Measurements from ENCODE around the gene HUWE1. TPM values are rescaled to one million over a fixed set of nuclear protein-coding genes. Genes with fewer than 3 reads are reported as not detected.

Gene HUWE1
- total RNA-seq, 1 donor: 167 TPM

- no peak for TF ChIP-seq CTCF (IDR thresholded peaks at IDR 0.05; ENCODE audit: insufficient read depth, low read length)
- no peak for DNase-seq (ENCODE audit: low read depth)
- H3K4me3 ChIP-seq (ENCODE audit: low read depth, low read length): no peak overlapping the region
Observed at GRCh38 chrX:53674581-53674980, 11.9 kb downstream of the HUWE1 start.

- no peak overlapping the region for H3K4me3 ChIP-seq (ENCODE audit: low read depth, low read length)
- no peak for TF ChIP-seq CTCF (IDR thresholded peaks at IDR 0.05; ENCODE audit: insufficient read depth, low read length)
- no peak for DNase-seq (ENCODE audit: low read depth)
Observed at GRCh38 chrX:53669258-53669657, 17.3 kb downstream of the HUWE1 start.

- H3K4me3 ChIP-seq (ENCODE audit: low read depth, low read length): no peak overlapping the region
- no peak for DNase-seq (ENCODE audit: low read depth)
- no peak for TF ChIP-seq CTCF (IDR thresholded peaks at IDR 0.05; ENCODE audit: insufficient read depth, low read length)
Observed at GRCh38 chrX:53666171-53666570, 20.3 kb downstream of the HUWE1 start.

GRCh38 chrX:53660004-53660403, 26.5 kb downstream of the HUWE1 start:
- no peak for TF ChIP-seq CTCF (IDR thresholded peaks at IDR 0.05; ENCODE audit: insufficient read depth, low read length)
- no peak for DNase-seq (ENCODE audit: low read depth)
- no peak overlapping the region for H3K4me3 ChIP-seq (ENCODE audit: low read depth, low read length)

GRCh38 chrX:53659039-53659438, 27.5 kb downstream of the HUWE1 start:
- no peak for TF ChIP-seq CTCF (IDR thresholded peaks at IDR 0.05; ENCODE audit: insufficient read depth, low read length)
- H3K4me3 ChIP-seq (ENCODE audit: low read depth, low read length): no peak overlapping the region
- no peak for DNase-seq (ENCODE audit: low read depth)

- H3K4me3 ChIP-seq (ENCODE audit: low read depth, low read length): no peak overlapping the region
- DNase-seq (ENCODE audit: low read depth): no peak
- no peak for TF ChIP-seq CTCF (IDR thresholded peaks at IDR 0.05; ENCODE audit: insufficient read depth, low read length)
Observed at GRCh38 chrX:53656845-53657244, 29.7 kb downstream of the HUWE1 start.

- DNase-seq (ENCODE audit: low read depth): no peak
- TF ChIP-seq CTCF (IDR thresholded peaks at IDR 0.05; ENCODE audit: insufficient read depth, low read length): no peak
- no peak overlapping the region for H3K4me3 ChIP-seq (ENCODE audit: low read depth, low read length)
Observed at GRCh38 chrX:53654376-53654775, 32.1 kb downstream of the HUWE1 start.

Measured in fibroblast of the aortic adventitia (primary cell).